Measurements from ENCODE around the gene BACE1-AS.

- no peak for TF ChIP-seq CTCF (conservative IDR thresholded peaks at IDR 0.05; ENCODE audit: low read depth, low read length)
- TF ChIP-seq EZH2phosphoT487 (IDR thresholded peaks at IDR 0.05; ENCODE audit: borderline replicate concordance, low read length), result no peak
Measured at GRCh38 chr11:117279711-117280376, 11.3 kb upstream of the BACE1-AS start.
